Duodenal mucosa (tissue), 2 donors: ENCODE data around the gene CERT1.

Experiments used
- H3K27ac ChIP-seq: one replicate; pipeline ENCODE4 v1.7.0; 2013; ENCODE audit warnings: low read depth, low read length
- H3K27me3 ChIP-seq, 2 donors: one replicate each; pipeline ENCODE4 v1.7.0; 2013; ENCODE audit warnings: low read length in 2 of 2, control low read depth in 1 of 2; ENCODE audit not compliant: insufficient read depth in 2 of 2, control insufficient read depth in 1 of 2
- H3K36me3 ChIP-seq, 2 donors: one replicate each; pipeline ENCODE4 v1.7.0; 2013; ENCODE audit warnings: low read length in 2 of 2, control low read depth in 1 of 2; ENCODE audit not compliant: insufficient read depth in 2 of 2, control insufficient read depth in 1 of 2
- H3K4me1 ChIP-seq, 2 donors: one replicate each; pipeline ENCODE4 v1.7.0; 2013; ENCODE audit warnings: low read length in 2 of 2, control low read depth in 1 of 2; ENCODE audit not compliant: insufficient read depth in 2 of 2, control insufficient read depth in 1 of 2
- H3K4me3 ChIP-seq, 2 donors: one replicate each; pipeline ENCODE4 v1.7.0; 2013; ENCODE audit warnings: low read length in 2 of 2, low read depth in 1 of 2
- H3K9ac ChIP-seq, 2 donors: one replicate each; pipeline ENCODE4 v1.7.0; 2013; ENCODE audit warnings: low read length in 2 of 2, low read depth in 1 of 2
- H3K9me3 ChIP-seq, 2 donors: one replicate each; pipeline ENCODE4 v1.7.0; 2013; ENCODE audit warnings: low read length in 2 of 2, control low read depth in 1 of 2; ENCODE audit not compliant: control insufficient read depth in 1 of 2

The CERT1 gene

GRCh38 chr5:75524591-75524990 lies 13.2 kb upstream of the CERT1 start:
- no peak overlapping the region for H3K27ac ChIP-seq

GRCh38 chr5:75524071-75524470 lies 12.6 kb upstream of the CERT1 start:
- Histone ChIP-seq H3K27ac (no peak overlapping the region), H3K4me3 (no peak overlapping the region), H3K36me3 (no peaks in the 10 kb centered on the region), H3K27me3 (no peaks in the 10 kb centered on the region), H3K9ac (no peak overlapping the region), H3K9me3 (peaks cover 5 to 13% of the 10 kb centered on the region in 2 donors), H3K4me1 (no peaks in the 10 kb centered on the region)

More at GRCh38 chr5:75524591-75524990, 13.2 kb upstream of the CERT1 start:
- no peaks in the 10 kb centered on the region for H3K36me3 ChIP-seq
- no peaks in the 10 kb centered on the region for H3K27me3 ChIP-seq
- no peaks in the 10 kb centered on the region for H3K4me1 ChIP-seq
- H3K4me3 ChIP-seq, result no peak overlapping the region
- peaks cover 5 to 13% of the 10 kb centered on the region in 2 donors for H3K9me3 ChIP-seq
- no peak overlapping the region for H3K9ac ChIP-seq

- Histone ChIP-seq H3K4me1 (no peaks in the 10 kb centered on the region), H3K27ac (no peak overlapping the region)
Measured at GRCh38 chr5:75523275-75523674, 11.8 kb upstream of the CERT1 start.

GRCh38 chr5:75522542-75522941 lies 11.1 kb upstream of the CERT1 start:
- Histone ChIP-seq H3K4me1 (no peaks in the 10 kb centered on the region), H3K27me3 (no peaks in the 10 kb centered on the region), H3K4me3 (no peak overlapping the region), H3K36me3 (no peaks in the 10 kb centered on the region), H3K27ac (no peak overlapping the region), H3K9me3 (peaks cover 5 to 13% of the 10 kb centered on the region in 2 donors), H3K9ac (no peak overlapping the region)

More at GRCh38 chr5:75523275-75523674, 11.8 kb upstream of the CERT1 start:
- Histone ChIP-seq H3K4me3 (no peak overlapping the region), H3K9me3 (peaks cover 5 to 13% of the 10 kb centered on the region in 2 donors), H3K9ac (no peak overlapping the region), H3K36me3 (no peaks in the 10 kb centered on the region), H3K27me3 (no peaks in the 10 kb centered on the region)

- Histone ChIP-seq H3K9ac (no peak overlapping the region), H3K27ac (no peak overlapping the region), H3K27me3 (no peaks in the 10 kb centered on the region), H3K4me1 (no peaks in the 10 kb centered on the region), H3K4me3 (no peak overlapping the region), H3K9me3 (peaks cover 5 to 13% of the 10 kb centered on the region in 2 donors), H3K36me3 (no peaks in the 10 kb centered on the region)
Measured at GRCh38 chr5:75522025-75522424, 10.6 kb upstream of the CERT1 start.

GRCh38 chr5:75521195-75521594 lies 9.8 kb upstream of the CERT1 start:
- no peak overlapping the region for H3K4me3 ChIP-seq
- H3K9ac ChIP-seq, result no peak overlapping the region
- no peaks in the 10 kb centered on the region for H3K36me3 ChIP-seq
- H3K4me1 ChIP-seq, result no peaks in the 10 kb centered on the region
- H3K27ac ChIP-seq, result no peak overlapping the region
- H3K27me3 ChIP-seq, result no peaks in the 10 kb centered on the region
- H3K9me3 ChIP-seq, result peaks cover 5 to 13% of the 10 kb centered on the region in 2 donors

GRCh38 chr5:75519761-75520160 lies 8.3 kb upstream of the CERT1 start:
- Histone ChIP-seq H3K4me1 (no peaks in the 10 kb centered on the region), H3K9ac (no peak overlapping the region), H3K36me3 (no peaks in the 10 kb centered on the region)

GRCh38 chr5:75514323-75514722 lies 2.9 kb upstream of the CERT1 start:
- Histone ChIP-seq H3K27me3 (no peaks in the 10 kb centered on the region), H3K27ac (no peak overlapping the region), H3K4me3 (no peak overlapping the region), H3K36me3 (no peaks in the 10 kb centered on the region), H3K4me1 (peaks cover 22 to 27% of the 10 kb centered on the region in 2 donors), H3K9ac (no peak overlapping the region), H3K9me3 (no peaks in the 10 kb centered on the region)

More at GRCh38 chr5:75519761-75520160, 8.3 kb upstream of the CERT1 start:
- Histone ChIP-seq H3K4me3 (no peak overlapping the region), H3K9me3 (peaks cover 5 to 13% of the 10 kb centered on the region in 2 donors), H3K27ac (no peak overlapping the region), H3K27me3 (no peaks in the 10 kb centered on the region)

GRCh38 chr5:75513841-75514240 lies 2.4 kb upstream of the CERT1 start:
- no peaks in the 10 kb centered on the region for H3K9me3 ChIP-seq
- H3K36me3 ChIP-seq, result no peaks in the 10 kb centered on the region
- H3K27ac ChIP-seq, result no peak overlapping the region
- peaks cover 22 to 30% of the 10 kb centered on the region in 2 donors for H3K4me1 ChIP-seq
- no peaks in the 10 kb centered on the region for H3K27me3 ChIP-seq
- H3K9ac ChIP-seq, result no peak overlapping the region
- H3K4me3 ChIP-seq, result no peak overlapping the region

GRCh38 chr5:75512383-75513074 lies 1.1 kb upstream of the CERT1 start:
- Histone ChIP-seq H3K4me1 (peaks cover 22 to 33% of the 10 kb centered on the region in 2 donors), H3K27me3 (no peaks in the 10 kb centered on the region), H3K9me3 (no peaks in the 10 kb centered on the region), H3K27ac (peak overlapping the region; percentile 76), H3K9ac (peak overlapping the region; percentile 73 to 82), H3K4me3 (peak overlapping the region; percentile 93 to 97), H3K36me3 (no peaks in the 10 kb centered on the region)
